ENCODE data around the gene ANKRD9.

DNA sequence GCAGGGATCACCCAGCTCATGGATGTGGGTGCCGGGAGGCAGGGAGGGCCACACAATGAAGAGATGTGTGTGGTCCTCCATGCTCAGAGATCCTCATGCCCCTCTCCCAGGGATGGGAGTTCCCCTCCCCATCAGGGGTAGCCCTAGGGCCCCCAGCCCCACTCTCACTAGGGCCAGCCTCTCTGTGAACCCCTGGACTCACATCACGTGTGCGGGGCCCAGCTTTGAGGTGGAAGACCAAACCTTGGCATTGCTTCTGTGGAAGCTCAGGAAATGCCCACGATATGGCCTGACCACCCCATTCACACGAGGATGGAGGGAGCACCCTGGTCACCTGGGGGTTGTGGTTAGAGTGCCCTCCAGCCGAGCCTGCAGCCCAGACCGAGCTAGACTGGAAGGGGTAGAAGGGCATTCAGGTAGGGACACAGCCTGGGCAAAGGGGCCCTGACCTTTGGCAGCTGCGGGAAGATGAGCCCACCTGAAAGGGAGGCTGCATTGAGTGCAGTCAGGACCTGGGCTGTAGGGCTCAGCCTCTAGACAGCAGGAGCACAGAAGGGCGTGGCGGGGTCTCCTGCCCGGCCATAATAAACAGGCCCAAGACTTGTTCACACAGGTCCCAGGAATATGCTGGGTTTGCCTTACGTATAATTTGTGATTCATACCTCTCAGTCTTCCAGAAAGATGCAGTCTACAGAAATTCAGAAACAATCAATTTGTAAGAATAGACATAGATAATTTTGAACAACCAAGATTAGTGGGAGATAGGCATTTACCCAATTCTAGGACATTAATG lies 48.1 kb upstream of the ANKRD9 start:
- TF ChIP-seq FOXM1 (IDR thresholded peaks at IDR 0.05; ENCODE audit: borderline replicate concordance, low read depth) (no peak), EP300 (IDR thresholded peaks at IDR 0.05; ENCODE audit: borderline replicate concordance) (no peak), ZBTB7A (IDR thresholded peaks at IDR 0.05; ENCODE audit: low read depth) (no peak), CREB1 (IDR thresholded peaks at IDR 0.05; ENCODE audit: low read depth) (no peak)

Measured in Ishikawa (cell line).